ENCODE measurements around the gene FAAP20. TPM values are rescaled to one million over a fixed set of nuclear protein-coding genes. Genes with fewer than 3 reads are reported as not detected.

FAAP20 gene
- total and polyA plus RNA-seq, 9 of the 15 experiments (the other 6 are each of a cell fraction or from before 2014, with no cell fraction given): 0.58 to 143 (median 9.9) TPM

- TF ChIP-seq, protein P1, sequence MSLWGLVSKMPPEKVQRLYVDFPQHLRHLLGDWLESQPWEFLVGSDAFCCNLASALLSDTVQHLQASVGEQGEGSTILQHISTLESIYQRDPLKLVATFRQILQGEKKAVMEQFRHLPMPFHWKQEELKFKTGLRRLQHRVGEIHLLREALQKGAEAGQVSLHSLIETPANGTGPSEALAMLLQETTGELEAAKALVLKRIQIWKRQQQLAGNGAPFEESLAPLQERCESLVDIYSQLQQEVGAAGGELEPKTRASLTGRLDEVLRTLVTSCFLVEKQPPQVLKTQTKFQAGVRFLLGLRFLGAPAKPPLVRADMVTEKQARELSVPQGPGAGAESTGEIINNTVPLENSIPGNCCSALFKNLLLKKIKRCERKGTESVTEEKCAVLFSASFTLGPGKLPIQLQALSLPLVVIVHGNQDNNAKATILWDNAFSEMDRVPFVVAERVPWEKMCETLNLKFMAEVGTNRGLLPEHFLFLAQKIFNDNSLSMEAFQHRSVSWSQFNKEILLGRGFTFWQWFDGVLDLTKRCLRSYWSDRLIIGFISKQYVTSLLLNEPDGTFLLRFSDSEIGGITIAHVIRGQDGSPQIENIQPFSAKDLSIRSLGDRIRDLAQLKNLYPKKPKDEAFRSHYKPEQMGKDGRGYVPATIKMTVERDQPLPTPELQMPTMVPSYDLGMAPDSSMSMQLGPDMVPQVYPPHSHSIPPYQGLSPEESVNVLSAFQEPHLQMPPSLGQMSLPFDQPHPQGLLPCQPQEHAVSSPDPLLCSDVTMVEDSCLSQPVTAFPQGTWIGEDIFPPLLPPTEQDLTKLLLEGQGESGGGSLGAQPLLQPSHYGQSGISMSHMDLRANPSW (CRISPR knock-in tag; IDR thresholded peaks at IDR 0.05): no peak
- TF ChIP-seq ZNF318 (IDR thresholded peaks at IDR 0.05; ENCODE audit: borderline replicate concordance in 1 of 2, low read depth in 1 of 2) (no peak), CCAR2 (IDR thresholded peaks at IDR 0.05; ENCODE audit: low read depth, low read length) (no peak), WHSC1 (IDR thresholded peaks at IDR 0.05; ENCODE audit: low read length) (no peak), MYC (IDR thresholded peaks at IDR 0.05; ENCODE audit: low read depth, low read length) (no peak; the same call in 1 of the 2 replicates), MYC (CRISPR knock-in tag; IDR thresholded peaks at IDR 0.05; ENCODE audit: borderline replicate concordance, low read depth) (no peak), POU5F1 (IDR thresholded peaks at IDR 0.05; ENCODE audit: borderline replicate concordance, low read depth, low read length, partially characterized antibody) (no peak), KAT7 (CRISPR knock-in tag; IDR thresholded peaks at IDR 0.05; ENCODE audit: borderline replicate concordance) (no peak), MEF2D (tag; conservative IDR thresholded peaks at IDR 0.05; ENCODE audit: low read depth) (no peak), BRF1 (IDR thresholded peaks at IDR 0.05; ENCODE audit: borderline replicate concordance, extremely low read depth, insufficient read length) (no peak), FOXM1 (IDR thresholded peaks at IDR 0.05; ENCODE audit: low read depth) (no peak), FOXM1 (CRISPR knock-in tag; IDR thresholded peaks at IDR 0.05; ENCODE audit: low read depth) (no peak), GABPB1 (CRISPR knock-in tag; IDR thresholded peaks at IDR 0.05) (no peak), E2F5 (CRISPR knock-in tag; IDR thresholded peaks at IDR 0.05) (no peak), ZNF24 (IDR thresholded peaks at IDR 0.05) (no peak), MXI1 (IDR thresholded peaks at IDR 0.05; ENCODE audit: low read depth, low read length) (0 out of 2 replicates have a peak, but pooled peaks have one; percentile 43), GATA2 (CRISPR knock-in tag; IDR thresholded peaks at IDR 0.05) (no peak)
Measured at GRCh38 chr1:2194319-2194897, at the start of gene FAAP20 (continued).
